A375 (cell line): ENCODE measurements around the gene GLIPR1L2. TPM values are rescaled to one million over a fixed set of nuclear protein-coding genes. Genes with fewer than 3 reads are reported as not detected.

Experiments
- total RNA-seq: library from RNA; depleted of rRNA; stranded (reverse); fragments of >200 nt; shearing (Covaris generic); gene quantifications from 2 replicates; pipeline ENCODE4 v1.2.3, GENCODE V29; 2014; rRNA removed

Gene GLIPR1L2
- 0.34 TPM in 1 of 2 replicates, not detected in the other for total RNA-seq

GRCh38 chr12:75390899-75391538 lies at the start of gene GLIPR1L2:
Gene GLIPR1L2 (plus strand): TSS chr12:75391089. CDS start chr12:75391117, 28 bp downstream.

DNA sequence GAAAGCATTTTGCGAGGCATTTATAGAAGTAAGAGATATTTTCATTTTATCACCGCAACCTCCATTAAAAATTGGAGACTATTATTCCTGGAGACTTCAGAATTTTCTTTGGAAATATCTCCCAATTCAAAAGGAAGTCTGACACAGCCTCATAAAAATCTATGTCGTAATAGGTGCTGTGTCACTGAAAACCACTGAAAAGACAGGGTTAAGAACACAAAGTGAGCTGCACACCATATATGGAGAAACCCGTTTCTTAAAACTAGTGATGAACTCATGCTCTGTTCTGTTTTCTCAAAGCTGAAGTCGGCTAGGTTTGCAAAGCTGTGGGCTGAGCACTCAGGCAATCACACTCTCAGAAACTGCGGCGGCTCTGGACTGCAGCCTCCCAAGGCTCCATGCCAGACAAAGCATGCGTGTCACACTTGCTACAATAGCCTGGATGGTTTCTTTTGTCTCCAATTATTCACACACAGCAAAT lies 89.6 kb downstream of the GLIPR1L2 start, which contains the start of gene GLIPR1:
GLIPR1 (plus strand) TSS at position 287 of the 481 bp plus-strand sequence; CDS start at position 413, 126 bp downstream.

Other genes starting within 250 kb of the GLIPR1L2 start
- not detected in 2 replicates for gene KCNC2, start 181.2 kb upstream of the GLIPR1L2 start, total RNA-seq
- gene CAPS2, start 60.8 kb upstream of the GLIPR1L2 start, total RNA-seq: 0.38 and 0.98 TPM in 2 replicates
- not detected in 2 replicates for gene GLIPR1L1, start 56.4 kb upstream of the GLIPR1L2 start, total RNA-seq
- 4.5 and 5.0 TPM in 2 replicates for gene GLIPR1, start 89.7 kb downstream of the GLIPR1L2 start, total RNA-seq
- 60.4 and 83.0 TPM in 2 replicates for gene KRR1, start 120.5 kb downstream of the GLIPR1L2 start, total RNA-seq